ENCODE measurements around the gene CREB3L2. TPM values are rescaled to one million over a fixed set of nuclear protein-coding genes. Genes with fewer than 3 reads are reported as not detected.
A peak's percentile ranks its signal among the peaks of the same experiment; 100 is the strongest.

Gene CREB3L2
- total RNA-seq, 1 donor, result 28.6 TPM

DNA sequence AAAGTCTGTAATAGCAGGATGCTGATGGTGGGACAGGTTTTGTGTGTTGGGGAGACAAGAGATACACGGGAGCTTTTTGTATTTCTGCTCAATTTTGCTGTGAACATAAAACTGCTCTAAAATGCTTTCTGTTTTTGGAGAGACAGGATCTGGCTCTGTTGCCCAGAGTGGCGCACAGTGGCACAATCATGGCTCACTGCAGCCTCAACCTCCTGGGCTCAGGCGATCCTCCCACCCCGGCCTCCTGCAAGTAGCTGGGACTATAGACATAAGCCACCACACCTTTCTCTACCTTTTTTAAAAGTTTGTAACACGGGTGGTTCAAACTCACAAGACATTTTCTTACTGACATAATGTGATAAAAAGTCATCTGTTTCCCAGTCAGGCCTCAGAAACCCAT is 14.3 kb downstream of the CREB3L2 start:
- H3K79me2 ChIP-seq (ENCODE audit: insufficient read depth, low read length), result peaks cover 86% of the 10 kb centered on the region
- no peaks in the 10 kb centered on the region for H3K27me3 ChIP-seq (ENCODE audit: insufficient read depth, low read length)
- H3K4me2 ChIP-seq (ENCODE audit: insufficient read depth, low read length), result peak overlapping the region; percentile 68
- H3K36me3 ChIP-seq (ENCODE audit: insufficient read depth, low read length), result peaks cover 6% of the 10 kb centered on the region
- DNase-seq (ENCODE audit: insufficient read length, low spot score, missing footprints), result no peak
- peaks cover 94% of the 10 kb centered on the region for H3K4me1 ChIP-seq (ENCODE audit: insufficient read depth, low read length)
- H3K27ac ChIP-seq (ENCODE audit: low read depth, low read length), result peak overlapping the region; percentile 98
- no peak overlapping the region for H2AFZ ChIP-seq (ENCODE audit: low read length)
- no peak for TF ChIP-seq CTCF (IDR thresholded peaks at IDR 0.05; ENCODE audit: extremely low read depth, low read depth, low read length)
- no peaks in the 10 kb centered on the region for H4K20me1 ChIP-seq (ENCODE audit: insufficient read depth, low read length)
- H3K4me3 ChIP-seq (ENCODE audit: insufficient read depth, low read length), result no peak overlapping the region
- no peaks in the 10 kb centered on the region for H3K9me3 ChIP-seq (ENCODE audit: low read depth, low read length)

DNA sequence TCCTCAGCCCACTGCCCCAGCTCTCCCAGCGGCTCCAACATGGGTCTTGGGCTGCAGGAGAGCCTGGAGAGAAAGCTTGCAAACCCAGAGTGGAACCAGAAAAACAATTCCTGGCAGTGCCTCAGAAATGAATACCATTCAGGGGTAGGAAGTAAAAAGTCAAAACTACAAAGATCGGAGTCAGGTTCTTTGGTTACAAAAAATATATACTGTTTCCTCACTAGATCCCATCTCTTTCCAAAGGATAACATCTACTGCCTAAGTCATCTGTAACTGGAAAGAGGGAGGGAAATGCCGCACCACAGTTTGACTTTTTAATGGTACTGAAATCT is 14.9 kb downstream of the CREB3L2 start:
- H4K20me1 ChIP-seq (ENCODE audit: insufficient read depth, low read length), result no peaks in the 10 kb centered on the region
- H3K4me1 ChIP-seq (ENCODE audit: insufficient read depth, low read length), result peaks cover 91% of the 10 kb centered on the region
- peak overlapping the region; percentile 98 for H3K27ac ChIP-seq (ENCODE audit: low read depth, low read length)
- H3K4me3 ChIP-seq (ENCODE audit: insufficient read depth, low read length), result peak overlapping the region; percentile 43
- peaks cover 8% of the 10 kb centered on the region for H3K36me3 ChIP-seq (ENCODE audit: insufficient read depth, low read length)
- no peak for DNase-seq (ENCODE audit: insufficient read length, low spot score, missing footprints)
- H3K27me3 ChIP-seq (ENCODE audit: insufficient read depth, low read length), result no peaks in the 10 kb centered on the region
- no peak overlapping the region for H2AFZ ChIP-seq (ENCODE audit: low read length)
- H3K4me2 ChIP-seq (ENCODE audit: insufficient read depth, low read length), result peak overlapping the region; percentile 68
- H3K9me3 ChIP-seq (ENCODE audit: low read depth, low read length), result no peaks in the 10 kb centered on the region
- TF ChIP-seq CTCF (IDR thresholded peaks at IDR 0.05; ENCODE audit: extremely low read depth, low read depth, low read length), result no peak
- H3K79me2 ChIP-seq (ENCODE audit: insufficient read depth, low read length), result peaks cover 87% of the 10 kb centered on the region

DNA sequence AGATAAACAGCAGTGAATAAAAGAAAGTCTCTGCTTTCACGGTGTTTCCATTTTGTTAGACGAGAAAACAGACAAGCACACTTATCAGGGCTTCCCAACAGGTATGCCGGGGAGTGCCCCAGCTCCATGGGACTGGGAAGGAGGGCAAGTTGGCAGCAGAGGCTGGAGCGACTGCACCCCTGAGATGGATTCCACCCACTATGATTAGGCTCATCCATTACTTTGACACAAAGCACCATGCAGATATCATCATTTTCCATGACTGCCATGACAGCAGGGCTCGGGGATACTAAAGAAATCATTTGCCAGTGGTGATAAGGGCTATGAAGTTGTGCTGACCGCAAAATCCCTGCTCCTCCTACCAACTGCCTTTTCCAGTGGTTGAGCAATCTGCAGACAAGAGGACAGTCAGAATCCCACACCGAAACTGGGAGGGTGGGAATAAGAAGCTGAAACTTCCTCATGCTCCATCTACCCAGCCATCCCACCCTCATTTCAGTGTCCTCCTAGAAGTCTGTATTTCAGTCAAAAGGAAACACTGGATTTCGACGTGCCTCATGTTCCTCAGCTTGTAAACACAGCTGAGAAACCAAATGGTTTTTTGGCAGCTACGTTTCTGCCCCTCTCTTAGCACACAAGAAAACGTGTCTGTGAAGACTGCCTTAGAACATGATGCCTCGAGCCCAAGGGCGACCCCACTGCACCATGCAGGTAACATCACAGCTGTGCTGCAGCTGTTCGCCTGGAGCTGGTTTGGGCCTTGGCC is 15.5 kb downstream of the CREB3L2 start:
- H2AFZ ChIP-seq (ENCODE audit: low read length), result no peak overlapping the region
- H3K27me3 ChIP-seq (ENCODE audit: insufficient read depth, low read length), result no peaks in the 10 kb centered on the region
- TF ChIP-seq CTCF (IDR thresholded peaks at IDR 0.05; ENCODE audit: extremely low read depth, low read depth, low read length), result no peak
- H3K4me1 ChIP-seq (ENCODE audit: insufficient read depth, low read length), result peaks cover 91% of the 10 kb centered on the region
- no peaks in the 10 kb centered on the region for H4K20me1 ChIP-seq (ENCODE audit: insufficient read depth, low read length)
- DNase-seq (ENCODE audit: insufficient read length, low spot score, missing footprints), result no peak
- H3K4me3 ChIP-seq (ENCODE audit: insufficient read depth, low read length), result peak overlapping the region; percentile 43
- peaks cover 11% of the 10 kb centered on the region for H3K36me3 ChIP-seq (ENCODE audit: insufficient read depth, low read length)
- peak overlapping the region; percentile 68 for H3K4me2 ChIP-seq (ENCODE audit: insufficient read depth, low read length)
- H3K27ac ChIP-seq (ENCODE audit: low read depth, low read length), result peak overlapping the region; percentile 98
- H3K9me3 ChIP-seq (ENCODE audit: low read depth, low read length), result no peaks in the 10 kb centered on the region
- peaks cover 90% of the 10 kb centered on the region for H3K79me2 ChIP-seq (ENCODE audit: insufficient read depth, low read length)

DNA sequence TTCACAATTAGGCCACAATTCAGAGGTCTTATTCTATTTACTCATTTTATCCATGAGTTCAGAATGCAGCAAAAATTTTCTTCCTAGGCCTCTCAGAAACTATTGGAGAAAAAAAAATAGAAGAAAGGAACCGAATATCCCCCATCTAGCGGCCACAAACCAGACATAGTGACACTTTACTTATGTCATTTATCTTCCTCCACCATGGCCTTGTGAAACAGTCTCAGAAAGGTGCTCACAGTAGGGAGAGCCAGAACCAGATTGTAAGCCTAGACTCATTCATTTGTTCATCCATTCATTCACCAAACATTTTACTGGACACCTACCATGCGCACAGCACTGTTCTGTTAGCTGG is 16.0 kb downstream of the CREB3L2 start:
- Histone ChIP-seq H3K36me3 (ENCODE audit: insufficient read depth, low read length) (peaks cover 11% of the 10 kb centered on the region), H3K4me1 (ENCODE audit: insufficient read depth, low read length) (peaks cover 92% of the 10 kb centered on the region), H3K4me3 (ENCODE audit: insufficient read depth, low read length) (peak overlapping the region; percentile 13), H3K9me3 (ENCODE audit: low read depth, low read length) (no peaks in the 10 kb centered on the region), H2AFZ (ENCODE audit: low read length) (no peak overlapping the region), H3K4me2 (ENCODE audit: insufficient read depth, low read length) (peak overlapping the region; percentile 68), H3K79me2 (ENCODE audit: insufficient read depth, low read length) (peaks cover 94% of the 10 kb centered on the region), H4K20me1 (ENCODE audit: insufficient read depth, low read length) (no peaks in the 10 kb centered on the region), H3K27ac (ENCODE audit: low read depth, low read length) (peak overlapping the region; percentile 98), H3K27me3 (ENCODE audit: insufficient read depth, low read length) (no peaks in the 10 kb centered on the region)
- no peak for TF ChIP-seq CTCF (IDR thresholded peaks at IDR 0.05; ENCODE audit: extremely low read depth, low read depth, low read length)
- DNase-seq (ENCODE audit: insufficient read length, low spot score, missing footprints), result no peak
